ENCODE data around the gene PPIG.

Gene PPIG

DNA sequence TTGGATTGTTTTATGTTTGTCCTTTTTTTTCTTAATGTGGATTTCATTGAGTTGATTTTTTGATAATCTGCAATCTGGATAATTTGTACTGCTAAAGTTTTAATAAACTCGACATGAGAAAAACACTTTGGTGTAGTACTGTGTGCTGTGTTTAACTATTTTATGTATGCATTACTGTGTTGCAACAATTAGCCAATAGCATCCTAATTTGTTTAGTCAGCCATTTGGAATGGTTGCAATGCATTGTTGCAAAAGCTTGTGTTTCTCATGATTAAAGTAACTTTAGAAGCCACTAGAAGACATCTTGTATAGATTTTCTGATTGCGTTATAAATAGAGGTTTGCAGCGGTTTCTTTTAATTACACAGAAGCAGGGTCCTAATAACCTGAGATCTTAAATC is 53.5 kb downstream of the PPIG start:
- DNase-seq (ENCODE audit: low read depth, low spot score): peak; percentile 42
- TF ChIP-seq, protein P1, sequence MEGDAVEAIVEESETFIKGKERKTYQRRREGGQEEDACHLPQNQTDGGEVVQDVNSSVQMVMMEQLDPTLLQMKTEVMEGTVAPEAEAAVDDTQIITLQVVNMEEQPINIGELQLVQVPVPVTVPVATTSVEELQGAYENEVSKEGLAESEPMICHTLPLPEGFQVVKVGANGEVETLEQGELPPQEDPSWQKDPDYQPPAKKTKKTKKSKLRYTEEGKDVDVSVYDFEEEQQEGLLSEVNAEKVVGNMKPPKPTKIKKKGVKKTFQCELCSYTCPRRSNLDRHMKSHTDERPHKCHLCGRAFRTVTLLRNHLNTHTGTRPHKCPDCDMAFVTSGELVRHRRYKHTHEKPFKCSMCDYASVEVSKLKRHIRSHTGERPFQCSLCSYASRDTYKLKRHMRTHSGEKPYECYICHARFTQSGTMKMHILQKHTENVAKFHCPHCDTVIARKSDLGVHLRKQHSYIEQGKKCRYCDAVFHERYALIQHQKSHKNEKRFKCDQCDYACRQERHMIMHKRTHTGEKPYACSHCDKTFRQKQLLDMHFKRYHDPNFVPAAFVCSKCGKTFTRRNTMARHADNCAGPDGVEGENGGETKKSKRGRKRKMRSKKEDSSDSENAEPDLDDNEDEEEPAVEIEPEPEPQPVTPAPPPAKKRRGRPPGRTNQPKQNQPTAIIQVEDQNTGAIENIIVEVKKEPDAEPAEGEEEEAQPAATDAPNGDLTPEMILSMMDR (IDR thresholded peaks at IDR 0.05; ENCODE audit: insufficient read depth, low read length, missing control alignments): no peak
- ChIA-PET CTCF (no interaction called here), POLR2A (no interaction called here)
- no peak overlapping the region for H3K4me3 ChIP-seq (ENCODE audit: low read depth, low read length)

GRCh38 chr2:169640104-169640503 is 56.0 kb downstream of the PPIG start:
- POLR2A ChIA-PET: no interaction called here
- CTCF ChIA-PET: no interaction called here
- no peak for DNase-seq (ENCODE audit: low read depth, low spot score)

GRCh38 chr2:169641464-169641863 is 57.3 kb downstream of the PPIG start:
- DNase-seq (ENCODE audit: low read depth, low spot score): no peak
- ChIA-PET CTCF (no interaction called here), POLR2A (no interaction called here)
- TF ChIP-seq, protein P1 (IDR thresholded peaks at IDR 0.05; ENCODE audit: insufficient read depth, low read length, missing control alignments): no peak
- H3K4me3 ChIP-seq (ENCODE audit: low read depth, low read length): no peak overlapping the region

More at GRCh38 chr2:169640104-169640503, 56.0 kb downstream of the PPIG start:
- no peak overlapping the region for H3K4me3 ChIP-seq (ENCODE audit: low read depth, low read length)
- TF ChIP-seq, protein P1 (IDR thresholded peaks at IDR 0.05; ENCODE audit: insufficient read depth, low read length, missing control alignments): no peak

- TF ChIP-seq, protein P1 (IDR thresholded peaks at IDR 0.05; ENCODE audit: insufficient read depth, low read length, missing control alignments): no peak
- CTCF ChIA-PET: no interaction called here
Observed at GRCh38 chr2:169644173-169644572, 60.0 kb downstream of the PPIG start.

GRCh38 chr2:169647496-169647895 is 63.3 kb downstream of the PPIG start:
- no peak overlapping the region for H3K4me3 ChIP-seq (ENCODE audit: low read depth, low read length)
- no peak for DNase-seq (ENCODE audit: low read depth, low spot score)
- ChIA-PET POLR2A (no interaction called here), CTCF (no interaction called here)
- TF ChIP-seq, protein P1 (IDR thresholded peaks at IDR 0.05; ENCODE audit: insufficient read depth, low read length, missing control alignments): no peak

More at GRCh38 chr2:169644173-169644572, 60.0 kb downstream of the PPIG start:
- POLR2A ChIA-PET: no interaction called here
- H3K4me3 ChIP-seq (ENCODE audit: low read depth, low read length): no peak overlapping the region
- no peak for DNase-seq (ENCODE audit: low read depth, low spot score)

GRCh38 chr2:169649278-169649677 is 65.1 kb downstream of the PPIG start:
- TF ChIP-seq, protein P1 (IDR thresholded peaks at IDR 0.05; ENCODE audit: insufficient read depth, low read length, missing control alignments): no peak
- CTCF ChIA-PET: no interaction called here
- POLR2A ChIA-PET: no interaction called here
- no peak overlapping the region for H3K4me3 ChIP-seq (ENCODE audit: low read depth, low read length)
- DNase-seq (ENCODE audit: low read depth, low spot score): no peak
